ENCODE results near the gene XIST.
"Not testable (repeated sequence)": the region's sequence is repeated elsewhere in the genome, so short reads cannot be mapped to it uniquely, and the experiment has no call there.

XIST gene

GRCh38 chrX:73852467-73852866 is at the start of gene XIST:
Gene XIST, minus strand, starts transcription at chrX:73852714.
- no peak for DNase-seq

- DNase-seq: not testable (repeated sequence)
Observed at GRCh38 chrX:73898315-73898714, 45.8 kb upstream of the XIST start.

- not testable (repeated sequence) for DNase-seq
Observed at GRCh38 chrX:73892515-73893090, 40.1 kb upstream of the XIST start.

- not testable (repeated sequence) for DNase-seq
Observed at GRCh38 chrX:73882260-73882659, 29.7 kb upstream of the XIST start.

GRCh38 chrX:73877687-73878086 is 25.2 kb upstream of the XIST start:
- no peak for DNase-seq

GRCh38 chrX:73876911-73877310 is 24.4 kb upstream of the XIST start:
- DNase-seq: no peak

- no peak for DNase-seq
Observed at GRCh38 chrX:73868916-73869315, 16.4 kb upstream of the XIST start.

- no peak for DNase-seq
Observed at GRCh38 chrX:73867144-73867543, 14.6 kb upstream of the XIST start.

- DNase-seq: no peak
Observed at GRCh38 chrX:73863852-73864251, 11.3 kb upstream of the XIST start.

- DNase-seq: no peak
Observed at GRCh38 chrX:73863268-73863667, 10.8 kb upstream of the XIST start.

GRCh38 chrX:73859622-73860021 is 7.1 kb upstream of the XIST start:
- no peak for DNase-seq

- no peak for DNase-seq
Observed at GRCh38 chrX:73855546-73855945, 3.0 kb upstream of the XIST start.

GRCh38 chrX:73852022-73852421 is 492 bp downstream of the XIST start:
- no peak for DNase-seq

- DNase-seq: no peak
Observed at GRCh38 chrX:73851014-73852009, 1.2 kb downstream of the XIST start.

- DNase-seq: no peak
Observed at GRCh38 chrX:73850124-73851013, 2.1 kb downstream of the XIST start.

GRCh38 chrX:73849073-73849472 is 3.4 kb downstream of the XIST start:
- DNase-seq: no peak

- no peak for DNase-seq
Observed at GRCh38 chrX:73847991-73848390, 4.5 kb downstream of the XIST start.

GRCh38 chrX:73847100-73847499 is 5.4 kb downstream of the XIST start:
- no peak for DNase-seq

- DNase-seq: no peak
Observed at GRCh38 chrX:73842541-73843234, 9.8 kb downstream of the XIST start.

GRCh38 chrX:73841337-73841736 is 11.2 kb downstream of the XIST start:
- DNase-seq: peak; percentile 66

GRCh38 chrX:73840120-73840924 is 12.2 kb downstream of the XIST start:
- DNase-seq: no peak

GRCh38 chrX:73839152-73839551 is 13.4 kb downstream of the XIST start:
- DNase-seq: no peak

Data from NCI-H524 treated with DMSO at 0.1 percent for 48 hours (cell line).